NCI-H1436 (cell line): ENCODE data around the gene NXPE3.

Experiments used
- DNase-seq: peaks from one replicate; lab custom pipeline; 2025; lab: John Stamatoyannopoulos, UW

The NXPE3 gene

DNA sequence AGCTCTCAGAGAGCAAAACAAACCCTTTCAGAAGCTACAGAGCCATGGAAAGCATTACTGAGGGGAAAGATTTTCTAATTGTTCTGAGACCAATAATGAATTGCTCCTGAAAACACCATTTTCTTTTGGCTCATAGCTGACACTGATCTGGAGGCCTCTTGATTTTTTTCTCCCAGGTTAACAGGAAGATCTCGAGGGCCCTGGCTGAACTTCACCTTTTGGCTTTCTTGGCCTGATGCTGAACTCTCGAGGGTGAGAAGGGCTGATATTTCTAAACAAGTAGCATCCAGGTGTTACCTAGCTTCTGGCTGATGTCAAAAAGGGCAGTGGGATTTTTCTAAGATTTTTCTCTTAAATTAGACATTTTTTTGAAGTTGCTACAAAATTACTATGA, 50.4 kb downstream of the NXPE3 start:
- DNase-seq, result no peak

GRCh38 chr3:101829874-101830273, 50.9 kb downstream of the NXPE3 start:
- no peak for DNase-seq

DNA sequence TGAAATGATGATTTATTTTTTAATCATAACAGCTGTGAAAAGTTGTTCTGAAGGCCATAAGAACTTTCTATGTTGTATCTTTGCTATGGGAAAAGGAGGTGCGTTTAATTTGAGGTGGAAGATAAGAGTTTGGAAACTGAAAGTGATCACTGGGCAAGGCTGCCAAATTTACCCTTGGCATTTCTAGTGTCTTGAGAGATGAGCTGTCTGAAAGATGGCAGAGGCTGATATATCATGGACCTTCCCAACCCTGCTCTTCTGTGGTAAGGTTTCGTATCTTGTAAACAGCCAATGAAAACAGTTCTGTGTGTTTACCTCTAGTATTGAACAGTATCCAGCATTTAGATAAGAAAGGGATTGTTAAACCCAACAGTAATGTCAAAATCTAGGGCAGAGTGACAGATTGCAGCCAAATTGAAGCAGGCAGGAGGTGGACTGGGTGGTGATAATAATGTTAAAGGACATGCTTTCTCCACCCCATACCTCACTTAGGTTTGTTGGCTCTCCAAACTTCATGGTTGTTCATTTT, 54.5 kb downstream of the NXPE3 start:
- no peak for DNase-seq

GRCh38 chr3:101835676-101836075, 56.7 kb downstream of the NXPE3 start:
- DNase-seq, result no peak

DNA sequence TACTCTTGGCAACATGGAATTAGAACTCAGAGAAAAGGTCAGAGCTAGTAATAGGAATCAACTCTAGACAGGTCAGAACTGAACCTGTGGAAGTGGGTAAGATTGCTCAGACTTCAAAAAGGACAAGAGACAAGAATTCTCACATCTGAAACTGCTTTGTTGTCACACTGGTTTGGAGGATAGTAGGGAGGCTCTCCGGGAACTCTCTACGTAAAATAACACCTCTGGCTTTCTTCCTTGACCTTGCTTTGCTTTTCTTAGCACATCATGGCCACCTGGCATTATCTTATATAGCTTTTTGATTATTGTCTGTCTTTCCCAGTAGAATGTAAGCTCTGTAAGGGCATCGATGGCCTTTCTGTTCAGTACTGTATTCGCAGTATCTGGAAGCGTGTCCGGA, 57.1 kb downstream of the NXPE3 start:
- DNase-seq, result no peak

- no peak for DNase-seq
Measured at GRCh38 chr3:101836652-101837598, 57.9 kb downstream of the NXPE3 start.

DNA sequence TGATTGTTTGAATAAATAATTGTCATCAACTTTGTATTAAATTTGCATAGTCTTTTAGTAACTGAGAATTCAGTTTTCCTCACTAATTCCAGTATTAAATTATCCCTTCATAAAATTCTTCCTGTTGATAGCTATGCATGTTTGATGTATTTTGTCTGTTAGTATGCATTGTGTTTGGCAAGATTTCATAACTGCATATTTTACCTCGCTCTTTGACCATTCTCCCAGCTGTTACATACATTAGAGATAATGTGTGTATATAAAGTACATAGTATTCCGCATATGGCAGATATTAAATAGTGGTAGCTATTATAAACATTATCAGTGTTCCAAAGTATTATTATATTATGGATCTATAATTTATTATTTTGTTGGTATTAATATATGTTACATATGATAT, 59.7 kb downstream of the NXPE3 start:
- DNase-seq, result no peak

GRCh38 chr3:101840066-101840465, 61.1 kb downstream of the NXPE3 start:
- no peak for DNase-seq

DNA sequence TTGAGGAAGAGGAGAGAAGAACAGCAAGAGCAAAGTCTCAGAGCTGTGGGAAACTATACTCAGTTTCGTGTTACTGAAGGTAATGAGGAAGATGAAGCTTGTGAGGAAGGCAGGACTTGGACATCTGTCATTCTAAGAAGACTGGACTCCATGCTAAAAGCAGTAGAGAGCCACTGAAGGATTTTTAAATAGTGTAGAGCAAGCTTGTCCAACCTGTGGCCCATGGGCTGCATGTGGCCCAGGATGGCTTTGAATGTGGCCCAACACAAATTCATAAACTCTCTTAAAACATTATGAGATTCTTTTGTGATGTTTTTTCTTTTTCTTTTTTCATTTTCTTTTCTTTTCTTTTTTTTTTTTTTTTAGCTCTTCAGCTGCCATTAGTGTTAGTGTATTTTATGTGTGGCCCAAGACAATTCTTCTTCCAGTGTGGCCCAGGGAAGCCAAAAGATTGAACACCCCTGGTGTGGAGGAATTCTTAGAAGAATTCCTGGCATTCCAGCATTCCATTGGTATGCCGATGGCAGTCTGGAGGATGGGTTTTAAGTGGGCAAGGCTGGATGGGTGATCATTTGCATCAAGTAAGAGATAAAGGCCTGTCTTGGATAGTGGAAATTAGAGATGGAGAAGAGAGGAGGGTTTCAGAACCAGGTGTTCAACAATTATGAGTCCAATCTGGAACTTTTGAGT, 63.4 kb downstream of the NXPE3 start:
- no peak for DNase-seq

DNA sequence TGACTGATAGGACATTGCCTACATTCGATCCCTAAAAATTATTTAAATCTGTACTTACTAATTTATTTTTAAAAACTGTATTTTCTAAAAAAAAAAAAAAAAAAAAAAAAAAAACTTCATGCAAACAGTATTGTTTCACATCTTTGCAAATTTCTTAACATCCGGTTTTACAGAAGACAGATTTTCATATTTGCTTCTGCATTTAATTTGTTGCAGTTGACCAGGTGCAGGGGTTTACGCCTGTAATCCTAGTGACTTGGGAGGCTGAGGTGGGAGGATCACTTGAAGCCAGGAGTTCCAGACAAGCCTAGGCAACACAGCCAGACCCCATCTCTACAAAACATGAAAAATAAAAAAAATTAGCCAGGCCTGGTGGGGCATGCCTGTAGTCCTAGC, 63.9 kb downstream of the NXPE3 start:
- no peak for DNase-seq

DNA sequence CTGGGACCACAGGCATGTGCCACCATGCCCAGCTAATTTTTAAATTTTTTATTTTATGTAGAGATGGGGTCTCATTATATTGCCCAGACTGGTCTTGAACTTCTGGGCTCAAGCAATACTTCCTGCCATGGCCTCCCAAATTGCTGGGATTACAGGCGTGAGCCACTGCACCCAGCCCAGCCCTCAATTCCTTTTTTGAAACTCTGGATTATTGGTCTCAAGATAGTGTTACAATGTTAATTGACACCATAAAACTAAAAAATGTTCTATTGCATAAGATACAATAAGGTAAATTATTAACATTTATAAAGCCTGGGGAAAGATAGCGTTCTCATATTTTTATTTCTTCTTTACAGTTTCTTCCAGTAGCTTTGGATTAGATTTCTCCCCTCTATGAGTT, 66.4 kb downstream of the NXPE3 start:
- no peak for DNase-seq

DNA sequence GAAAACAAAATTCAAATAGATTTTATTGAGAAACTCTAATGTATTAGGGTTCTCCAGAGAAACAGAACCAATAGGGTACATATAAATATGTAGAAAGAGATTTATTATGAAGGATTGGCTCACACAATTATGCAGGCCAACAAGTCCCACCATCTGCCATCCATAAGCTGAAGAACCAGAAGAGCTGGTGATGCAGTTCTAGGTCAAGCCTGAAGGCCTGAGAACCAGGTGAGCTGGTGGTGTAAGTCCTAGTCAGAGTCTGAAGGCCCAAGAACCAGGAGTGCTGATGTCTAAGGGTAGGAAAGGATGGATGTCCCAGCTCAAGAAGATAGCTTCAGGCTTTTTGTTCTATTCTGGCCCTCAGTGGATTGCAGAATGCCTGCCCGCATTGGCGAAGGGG, 67.7 kb downstream of the NXPE3 start:
- DNase-seq, result no peak

DNA sequence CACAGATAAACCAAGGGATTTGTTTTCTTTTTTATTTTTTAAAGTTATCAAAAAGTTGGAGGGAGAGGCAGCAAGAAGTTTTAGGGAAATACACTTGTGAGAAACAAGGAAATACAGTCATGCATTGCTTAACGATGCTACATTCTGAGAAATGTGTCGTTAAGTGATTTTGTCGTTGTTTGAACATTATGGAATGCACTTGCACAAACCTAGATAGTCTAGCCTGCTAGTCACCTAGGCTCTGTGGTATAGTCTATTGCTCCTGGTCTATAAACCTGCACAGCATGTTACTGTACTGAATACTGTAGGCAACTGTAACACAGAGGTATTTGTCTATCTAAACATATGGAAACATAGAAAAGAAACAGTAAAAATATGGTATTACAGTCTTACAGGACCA, 68.3 kb downstream of the NXPE3 start:
- DNase-seq, result no peak

- DNase-seq, result no peak
Measured at GRCh38 chr3:101848326-101848725, 69.3 kb downstream of the NXPE3 start.

DNA sequence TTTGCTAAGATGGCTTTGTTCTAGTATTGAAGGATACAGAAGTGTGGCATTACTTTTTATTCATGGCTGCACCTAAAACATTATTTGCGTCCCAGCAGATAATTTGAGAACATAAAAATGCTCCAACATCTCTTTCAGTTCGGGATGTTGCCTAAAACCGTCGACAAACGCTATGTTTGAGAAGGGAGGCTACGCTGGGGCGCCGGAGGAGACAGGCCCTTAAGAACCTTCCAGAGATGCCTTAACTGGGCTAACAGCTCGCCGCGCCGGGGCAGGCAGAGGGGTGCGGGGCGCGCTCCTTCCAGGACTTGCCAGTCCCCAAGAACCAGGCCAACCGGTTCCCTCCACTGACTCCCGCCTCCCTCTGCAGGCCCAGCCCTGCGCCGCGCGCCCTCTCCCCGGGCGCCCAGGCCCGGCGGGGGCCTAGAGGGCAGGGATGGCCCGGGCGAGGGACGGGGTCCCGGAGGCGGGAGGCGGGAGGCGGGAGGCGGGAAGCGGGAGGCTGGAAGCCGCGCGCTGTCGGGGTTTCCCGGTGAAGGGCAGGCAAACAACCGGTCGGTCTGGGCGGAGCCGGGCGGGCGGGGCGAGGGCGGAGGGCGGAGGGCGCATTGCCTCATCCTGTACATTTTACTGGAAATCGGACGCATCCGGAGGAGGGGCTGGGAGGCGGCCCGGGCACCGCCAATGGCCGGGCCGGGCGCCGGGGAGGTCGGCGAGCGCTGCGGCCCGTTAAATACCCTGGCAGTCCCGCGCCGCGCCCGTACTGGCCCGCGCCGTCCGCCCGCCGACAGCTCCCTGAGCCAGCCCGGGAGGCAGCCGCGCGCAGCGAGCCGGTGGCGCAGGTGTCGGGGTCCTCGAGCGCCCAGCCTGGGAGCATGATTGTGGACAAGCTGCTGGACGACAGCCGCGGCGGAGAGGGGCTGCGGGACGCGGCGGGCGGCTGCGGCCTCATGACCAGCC, 70.0 kb downstream of the NXPE3 start, which contains the start of gene NFKBIZ:
TSS of gene NFKBIZ (plus strand) at position 761 of the 960 bp plus-strand sequence. CDS start at position 876, 115 bp downstream.
- DNase-seq, result peak; percentile 73

DNA sequence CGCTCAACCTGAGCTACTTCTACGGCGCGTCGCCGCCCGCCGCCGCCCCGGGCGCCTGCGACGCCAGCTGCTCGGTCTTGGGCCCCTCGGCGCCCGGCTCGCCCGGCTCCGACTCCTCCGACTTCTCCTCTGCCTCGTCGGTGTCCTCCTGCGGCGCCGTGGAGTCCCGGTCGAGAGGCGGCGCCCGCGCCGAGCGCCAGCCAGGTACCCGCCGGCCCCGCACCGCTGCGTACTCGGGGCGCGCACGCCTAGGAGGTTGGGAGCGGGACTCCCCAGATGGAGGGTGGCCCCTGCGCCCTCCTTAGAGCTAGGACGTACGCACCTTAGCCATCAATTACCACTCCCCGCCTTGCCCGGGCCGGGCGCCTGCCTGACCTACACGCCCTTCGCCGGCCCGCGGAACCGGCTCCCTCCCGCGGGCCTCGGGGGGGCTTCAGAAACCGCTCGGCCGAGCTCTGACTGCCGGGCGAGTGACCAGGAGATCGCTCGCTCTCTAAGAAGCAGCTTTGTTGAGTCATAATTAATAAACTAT, 70.8 kb downstream of the NXPE3 start:
- DNase-seq, result peak; percentile 37

DNA sequence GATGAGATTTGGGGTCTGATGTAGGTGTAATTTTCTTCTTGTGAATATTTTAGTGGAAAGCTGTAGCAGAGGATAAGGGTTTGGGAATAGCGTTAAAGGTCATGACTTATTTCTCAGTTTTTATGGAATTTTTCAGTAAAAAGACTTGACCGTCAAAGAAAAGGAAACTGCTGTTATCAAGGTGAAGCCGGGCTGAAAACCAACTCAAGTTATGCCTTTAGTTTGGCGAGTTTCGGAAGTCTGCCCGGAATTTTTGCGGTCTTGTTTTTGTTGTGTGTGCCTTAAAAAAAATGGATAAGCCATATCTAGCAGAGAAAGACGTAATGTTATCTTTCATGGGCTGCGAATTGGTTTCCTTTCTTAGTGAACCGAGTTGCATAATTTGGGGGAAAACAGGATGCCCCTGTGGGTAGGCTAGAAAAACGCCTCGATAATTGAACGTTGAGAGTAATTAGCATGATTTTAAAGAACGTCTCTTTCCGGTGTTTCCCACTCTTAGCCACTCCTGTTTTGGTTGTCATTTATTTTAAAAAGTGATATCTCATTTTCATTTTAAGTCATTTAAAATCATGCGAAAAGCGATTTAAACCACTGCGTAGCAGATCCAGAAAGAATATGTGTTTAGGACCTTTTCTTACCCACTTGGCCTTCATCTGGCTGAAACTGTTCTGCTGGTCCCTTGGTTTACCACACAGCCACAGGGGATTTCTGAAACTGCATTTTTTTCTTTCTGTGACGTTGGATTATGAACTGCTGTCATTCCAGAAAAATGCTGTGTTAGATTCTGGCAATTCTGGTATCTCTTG, 71.4 kb downstream of the NXPE3 start:
- DNase-seq, result no peak

GRCh38 chr3:101851072-101851770, 72.2 kb downstream of the NXPE3 start:
- DNase-seq, result no peak

- DNase-seq, result no peak
Measured at GRCh38 chr3:101851850-101852714, 73.1 kb downstream of the NXPE3 start.
